SK-N-SH (cell line): ENCODE results near the gene RAMACL. TPM values are rescaled to one million over a fixed set of nuclear protein-coding genes. Genes with fewer than 3 reads are reported as not detected.
A peak's percentile ranks its signal among the peaks of the same experiment; 100 is the strongest.

Source experiments
- CTCF ChIA-PET: fragments of 300-600, 350-600 bp; formaldehyde crosslinking; extraction: SDS; loops from one replicate; lab custom pipeline; 2021; lab: Yijun Ruan, JAX
- POLR2A ChIA-PET: fragments of 350-600 bp; sonication (Branson Sonifier 250); formaldehyde crosslinking; extraction: SDS; loops from one replicate; lab custom pipeline; 2020; ENCODE audit warnings: antibody characterized with exemption, inconsistent platforms; lab: Yijun Ruan, JAX
- DNase-seq: peaks from one replicate; pipeline ENCODE4 v3.0.0; 2012
- H2AFZ ChIP-seq: fragments of 200-600 bp; sonication (generic); 2 replicates; pipeline ENCODE4 v1.8.1; 2016; ENCODE audit warnings: antibody characterized with exemption, mild to moderate bottlenecking, low read depth
- H3F3A ChIP-seq: fragments of 200-600 bp; sonication (generic); replicated peaks from 2 replicates; pipeline ENCODE3; 2016; ENCODE audit warnings: antibody characterized with exemption, mild to moderate bottlenecking; ENCODE audit not compliant: insufficient read depth
- H3K27ac ChIP-seq, 2 experiments: fragments of 200-500 bp in 1 of 2; fragments of 200-600 bp in 1 of 2; sonication (Bioruptor generic) in 1 of 2; sonication (generic), shearing (Covaris generic) in 1 of 2; 2 replicates each; pipeline versions ENCODE4 v1.5.1 to v1.6.1; 2014 to 2016; ENCODE audit warnings: low read depth in 2 of 2, inconsistent platforms in 1 of 2, low read length in 1 of 2, mild to moderate bottlenecking in 1 of 2, mixed read lengths in 1 of 2
- H3K27me3 ChIP-seq: fragments of 200-600 bp; sonication (generic), shearing (Covaris generic); 2 replicates; pipeline ENCODE4 v1.6.1; 2016; ENCODE audit warnings: mixed run types; ENCODE audit not compliant: insufficient read depth
- H3K36me3 ChIP-seq, 2 experiments: fragments of 200-500 bp in 1 of 2; fragments of 200-600 bp in 1 of 2; sonication (Bioruptor generic) in 1 of 2; sonication (generic) in 1 of 2; replicated peaks in 1 of 2; 2 replicates each; pipeline versions ENCODE3 to v1.5.1; 2014 to 2016; ENCODE audit warnings: low read length in 1 of 2, mild to moderate bottlenecking in 1 of 2; ENCODE audit not compliant: insufficient read depth in 2 of 2, control insufficient read depth in 1 of 2
- H3K4me1 ChIP-seq, 2 experiments: fragments of 200-500 bp in 1 of 2; fragments of 200-600 bp in 1 of 2; sonication (Bioruptor generic) in 1 of 2; sonication (generic), shearing (Covaris generic) in 1 of 2; 2 replicates each; pipeline versions ENCODE4 v1.5.1 to v1.6.1; 2014 to 2016; ENCODE audit warnings: low read depth in 1 of 2, low read length in 1 of 2, mixed run types in 1 of 2; ENCODE audit not compliant: insufficient read depth in 2 of 2, control insufficient read depth in 1 of 2
- H3K4me2 ChIP-seq: fragments of 200-600 bp; sonication (generic), shearing (Covaris generic); 2 replicates; pipeline ENCODE4 v1.6.1; 2017; ENCODE audit warnings: mixed run types
- H3K4me3 ChIP-seq, 2 experiments: fragments of 200-500 bp in 1 of 2; fragments of 200-600 bp in 1 of 2; sonication (Bioruptor generic) in 1 of 2; sonication (generic), shearing (Covaris generic) in 1 of 2; 2 replicates each; pipeline versions ENCODE4 v1.5.1 to v1.8.1; 2014 to 2016; ENCODE audit warnings: low read depth in 2 of 2, inconsistent platforms in 1 of 2, low read length in 1 of 2, mild to moderate bottlenecking in 1 of 2, mixed read lengths in 1 of 2, moderate library complexity in 1 of 2
- H3K79me2 ChIP-seq: fragments of 200-600 bp; sonication (generic); 2 replicates; pipeline ENCODE4 v1.8.1; 2017; ENCODE audit warnings: mild to moderate bottlenecking; ENCODE audit not compliant: insufficient read depth
- H3K9ac ChIP-seq: fragments of 200-600 bp; sonication (generic); 2 replicates; pipeline ENCODE4 v1.6.1; 2017; ENCODE audit warnings: mixed run types
- H3K9me2 ChIP-seq: fragments of 200-600 bp; sonication (generic); 2 replicates; pipeline ENCODE4 v1.6.1; 2017; ENCODE audit warnings: mixed run types
- H3K9me3 ChIP-seq: fragments of 200-600 bp; sonication (generic); 2 replicates; pipeline ENCODE4 v1.6.1; 2017; ENCODE audit warnings: mixed run types, mild to moderate bottlenecking, moderate library complexity
- H4K20me1 ChIP-seq: fragments of 200-600 bp; sonication (generic); 2 replicates; pipeline ENCODE4 v1.6.1; 2017; ENCODE audit warnings: mild to moderate bottlenecking, mixed run types; ENCODE audit not compliant: insufficient read depth
- CHD2 ChIP-seq: fragments of 150-350 bp; IDR thresholded peaks from 2 replicates; pipeline ENCODE4 v1.6.1; 2018; ENCODE audit warnings: low read length; ENCODE audit not compliant: partially characterized antibody
- ELF1 ChIP-seq: IDR thresholded peaks from 2 replicates; pipeline ENCODE4 v1.4.0; 2012
- EZH2phosphoT487 ChIP-seq: fragments of 200-600 bp; sonication (generic); IDR thresholded peaks from 2 replicates; pipeline ENCODE4 v1.6.1; 2017; ENCODE audit warnings: low read depth, mixed run types, mild to moderate bottlenecking, antibody characterized with exemption, moderate library complexity, borderline replicate concordance
- GATA2 ChIP-seq: sonication (generic); formaldehyde crosslinking; IDR thresholded peaks from 2 replicates; pipeline ENCODE4 v1.5.0; 2020; ENCODE audit warnings: mild to moderate bottlenecking, missing genetic modification reagents
- IRF3 ChIP-seq: fragments of 150-350 bp; IDR thresholded peaks from 2 replicates; pipeline ENCODE4 v1.6.1; 2016; ENCODE audit warnings: mild to moderate bottlenecking, low read depth, low read length
- MAX ChIP-seq: IDR thresholded peaks from 2 replicates; pipeline ENCODE4 v1.4.0; 2012; ENCODE audit warnings: low read depth
- MXI1 ChIP-seq: IDR thresholded peaks from 2 replicates; pipeline ENCODE4 v1.6.1; 2012; ENCODE audit warnings: mild to moderate bottlenecking, low read depth, low read length, improper control_type of control experiment
- NRF1 ChIP-seq: IDR thresholded peaks from 2 replicates; pipeline ENCODE4 v1.6.1; 2012; ENCODE audit warnings: low read depth, mild to moderate bottlenecking, low read length
- RAD21 ChIP-seq: IDR thresholded peaks from 2 replicates; pipeline ENCODE4 v1.6.1; 2012; ENCODE audit warnings: mild to moderate bottlenecking, low read length
- SIN3A ChIP-seq: IDR thresholded peaks from 2 replicates; pipeline ENCODE4 v1.6.1; 2012; ENCODE audit warnings: low read depth, mild to moderate bottlenecking, low read length, moderate library complexity, borderline replicate concordance
- TCF12 ChIP-seq: IDR thresholded peaks from 2 replicates; pipeline ENCODE4 v1.4.0; 2012
- TEAD4 ChIP-seq: IDR thresholded peaks from 2 replicates; pipeline ENCODE4 v1.4.0; 2012; ENCODE audit warnings: mild to moderate bottlenecking, borderline replicate concordance; ENCODE audit not compliant: insufficient read depth
- USF1 ChIP-seq: IDR thresholded peaks from 2 replicates; pipeline ENCODE4 v1.4.0; 2012; ENCODE audit warnings: low read depth, borderline replicate concordance
- YY1 ChIP-seq: IDR thresholded peaks from 2 replicates; pipeline ENCODE4 v1.4.0; 2012; ENCODE audit warnings: low read depth, mild to moderate bottlenecking
- ZBTB33 ChIP-seq: IDR thresholded peaks from 2 replicates; pipeline ENCODE4 v1.4.0; 2012; ENCODE audit warnings: low read depth, borderline replicate concordance
- WGBS: methylation state at CpG from one replicate; pipeline ENCODE4 v1.1.6; 2017; ENCODE audit warnings: low lambda C conversion rate; 5-methylcytosine and 5-hydroxymethylcytosine counted together
- polyA plus RNA-seq, 3 experiments: library from polyadenylated mRNA; depleted of rRNA; stranded (reverse); fragments of >200 nt; gene quantifications; 2 replicates each; pipeline ENCODE4 v1.2.3, GENCODE V29; 2012
- TF ChIP-seq, protein P1 (sequence below): fragments of 200-600 bp; sonication (generic); IDR thresholded peaks from 2 replicates; pipeline ENCODE4 v1.6.1; 2017; ENCODE audit warnings: antibody characterized with exemption, mild to moderate bottlenecking, moderate library complexity
- TF ChIP-seq, protein P2 (sequence below): IDR thresholded peaks from 2 replicates; pipeline ENCODE4; 2012

RAMACL gene
- polyA plus RNA-seq, 1 of the 3 experiments (the other 2 are of a cell fraction), result 0.10 TPM

DNA sequence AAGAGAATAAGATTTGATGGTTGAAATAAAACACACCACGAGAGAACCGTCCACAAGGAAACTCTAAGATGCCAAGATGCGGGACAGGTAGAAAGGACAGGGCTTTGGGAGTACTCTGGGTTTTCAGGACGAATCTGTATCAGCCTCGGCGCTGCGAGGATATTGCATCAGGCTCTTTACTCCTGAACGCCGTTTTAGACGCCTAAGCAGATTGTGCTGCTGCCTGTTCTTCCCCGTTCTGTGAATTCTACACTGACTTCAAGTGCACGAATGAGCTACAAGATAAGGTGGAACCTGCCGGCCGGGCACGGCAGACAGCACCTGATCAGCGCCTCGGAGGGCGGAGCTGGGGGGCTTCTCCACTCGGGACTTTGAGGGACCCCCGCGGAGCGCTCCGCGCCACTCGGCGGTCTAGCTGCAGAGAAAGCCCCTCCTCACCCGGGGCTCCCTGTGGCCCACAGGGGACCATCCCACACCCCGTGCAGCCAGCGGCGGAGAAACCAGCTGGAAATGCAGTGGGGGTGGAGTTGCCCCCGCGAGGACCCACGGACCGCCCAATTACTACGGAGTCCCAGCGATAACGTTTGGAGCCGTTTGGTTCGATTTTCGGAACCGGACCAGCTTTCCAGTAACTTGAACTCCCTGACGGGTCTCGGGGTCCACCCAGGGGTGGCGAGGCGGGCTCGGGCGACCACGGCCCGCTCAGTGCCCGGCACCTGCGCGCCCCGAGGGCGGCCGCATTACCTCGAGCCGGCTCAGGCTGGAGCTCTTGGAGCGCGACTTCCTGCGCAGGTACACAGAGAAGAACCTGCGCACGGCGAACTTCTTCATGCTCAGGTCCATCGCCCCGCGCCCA lies 39.9 kb upstream of the RAMACL start:
- Histone ChIP-seq H3F3A (peaks cover 21% of the 10 kb centered on the region), H3K4me3 (peak overlapping the region; percentile 83 to 97), H2AFZ (no peak overlapping the region; the same call in 1 of the 2 replicates), H4K20me1 (no peaks in the 10 kb centered on the region), H3K4me1 (peaks cover 19 to 39% of the 10 kb centered on the region in 2 experiments), H3K27ac (peak overlapping the region; percentile 77 to 90), H3K27me3 (no peaks in the 10 kb centered on the region), H3K79me2 (peaks cover 52% of the 10 kb centered on the region), H3K9me3 (no peaks in the 10 kb centered on the region), H3K9ac (peak overlapping the region; percentile 96), H3K4me2 (peak overlapping the region; percentile 97), H3K36me3 (no peaks in the 10 kb centered on the region), H3K9me2 (no peaks in the 10 kb centered on the region)
- POLR2A ChIA-PET, result interaction anchor here (0.8 to 2.5 kb wide), 9 partner anchors 12 to 191 kb away, joined by 3 to 14 read pairs (median 5); no protein-coding TSS in a partner anchor
- TF ChIP-seq USF1 (no peak), RAD21 (0 out of 2 replicates have a peak, but pooled peaks have one; percentile 9), NRF1 (peak; percentile 45; the same call in 1 of the 2 replicates), EZH2phosphoT487 (no peak), IRF3 (no peak), ELF1 (no peak), MAX (0 out of 2 replicates have a peak, but pooled peaks have one; percentile 8), TCF12 (no peak), YY1 (no peak), MXI1 (no peak), ZBTB33 (no peak), TEAD4 (no peak), SIN3A (peak; percentile 67; the same call in 1 of the 2 replicates), GATA2 (no peak), CHD2 (no peak)
- TF ChIP-seq, protein P1, sequence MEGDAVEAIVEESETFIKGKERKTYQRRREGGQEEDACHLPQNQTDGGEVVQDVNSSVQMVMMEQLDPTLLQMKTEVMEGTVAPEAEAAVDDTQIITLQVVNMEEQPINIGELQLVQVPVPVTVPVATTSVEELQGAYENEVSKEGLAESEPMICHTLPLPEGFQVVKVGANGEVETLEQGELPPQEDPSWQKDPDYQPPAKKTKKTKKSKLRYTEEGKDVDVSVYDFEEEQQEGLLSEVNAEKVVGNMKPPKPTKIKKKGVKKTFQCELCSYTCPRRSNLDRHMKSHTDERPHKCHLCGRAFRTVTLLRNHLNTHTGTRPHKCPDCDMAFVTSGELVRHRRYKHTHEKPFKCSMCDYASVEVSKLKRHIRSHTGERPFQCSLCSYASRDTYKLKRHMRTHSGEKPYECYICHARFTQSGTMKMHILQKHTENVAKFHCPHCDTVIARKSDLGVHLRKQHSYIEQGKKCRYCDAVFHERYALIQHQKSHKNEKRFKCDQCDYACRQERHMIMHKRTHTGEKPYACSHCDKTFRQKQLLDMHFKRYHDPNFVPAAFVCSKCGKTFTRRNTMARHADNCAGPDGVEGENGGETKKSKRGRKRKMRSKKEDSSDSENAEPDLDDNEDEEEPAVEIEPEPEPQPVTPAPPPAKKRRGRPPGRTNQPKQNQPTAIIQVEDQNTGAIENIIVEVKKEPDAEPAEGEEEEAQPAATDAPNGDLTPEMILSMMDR, result no peak
- TF ChIP-seq, protein P2, sequence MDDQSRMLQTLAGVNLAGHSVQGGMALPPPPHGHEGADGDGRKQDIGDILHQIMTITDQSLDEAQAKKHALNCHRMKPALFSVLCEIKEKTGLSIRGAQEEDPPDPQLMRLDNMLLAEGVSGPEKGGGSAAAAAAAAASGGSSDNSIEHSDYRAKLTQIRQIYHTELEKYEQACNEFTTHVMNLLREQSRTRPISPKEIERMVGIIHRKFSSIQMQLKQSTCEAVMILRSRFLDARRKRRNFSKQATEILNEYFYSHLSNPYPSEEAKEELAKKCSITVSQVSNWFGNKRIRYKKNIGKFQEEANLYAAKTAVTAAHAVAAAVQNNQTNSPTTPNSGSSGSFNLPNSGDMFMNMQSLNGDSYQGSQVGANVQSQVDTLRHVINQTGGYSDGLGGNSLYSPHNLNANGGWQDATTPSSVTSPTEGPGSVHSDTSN, result no peak
- WGBS, result 3% methylated on average over 13 of the region's 66 CpGs
- peak; percentile 64 for DNase-seq
- CTCF ChIA-PET, result interaction anchor here (0.6 to 1.5 kb wide), 8 partner anchors 13 to 226 kb away, joined by 3 to 5 read pairs (median 4); no protein-coding TSS in a partner anchor
